ENCODE results near the gene DMBT1.

Gene DMBT1

DNA sequence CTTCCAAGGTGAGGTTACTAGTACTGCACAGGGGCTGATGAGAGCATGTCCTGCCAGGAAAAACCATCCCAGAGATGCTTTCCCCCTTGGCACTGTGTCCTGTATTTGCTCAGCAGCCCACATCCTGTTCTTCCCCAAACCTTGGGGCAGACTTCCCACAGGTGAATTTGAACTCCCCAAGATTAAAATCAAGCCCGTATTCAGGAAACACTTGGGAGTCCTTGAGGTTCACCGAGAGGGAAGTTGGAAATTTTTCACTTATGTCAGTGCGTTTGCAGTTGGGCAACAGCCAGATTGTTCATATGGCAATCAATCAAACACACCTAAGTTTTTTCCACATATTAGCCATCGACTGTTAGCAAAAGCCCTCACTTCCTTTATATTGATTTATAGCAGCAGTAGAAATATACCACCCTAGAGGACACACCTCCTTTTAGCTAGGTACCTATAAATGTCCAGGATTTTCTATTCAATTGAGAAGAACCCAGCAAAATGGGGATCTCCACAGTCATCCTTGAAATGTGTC is at the start of gene DMBT1:
Gene DMBT1 (plus strand): TSS at position 476 of the 526 bp plus-strand sequence. CDS start 17 bp downstream, at position 493.
- H3K4me3 ChIP-seq (ENCODE audit: low read length): no peak within 1 kb of the TSS
- TF ChIP-seq, protein P1, sequence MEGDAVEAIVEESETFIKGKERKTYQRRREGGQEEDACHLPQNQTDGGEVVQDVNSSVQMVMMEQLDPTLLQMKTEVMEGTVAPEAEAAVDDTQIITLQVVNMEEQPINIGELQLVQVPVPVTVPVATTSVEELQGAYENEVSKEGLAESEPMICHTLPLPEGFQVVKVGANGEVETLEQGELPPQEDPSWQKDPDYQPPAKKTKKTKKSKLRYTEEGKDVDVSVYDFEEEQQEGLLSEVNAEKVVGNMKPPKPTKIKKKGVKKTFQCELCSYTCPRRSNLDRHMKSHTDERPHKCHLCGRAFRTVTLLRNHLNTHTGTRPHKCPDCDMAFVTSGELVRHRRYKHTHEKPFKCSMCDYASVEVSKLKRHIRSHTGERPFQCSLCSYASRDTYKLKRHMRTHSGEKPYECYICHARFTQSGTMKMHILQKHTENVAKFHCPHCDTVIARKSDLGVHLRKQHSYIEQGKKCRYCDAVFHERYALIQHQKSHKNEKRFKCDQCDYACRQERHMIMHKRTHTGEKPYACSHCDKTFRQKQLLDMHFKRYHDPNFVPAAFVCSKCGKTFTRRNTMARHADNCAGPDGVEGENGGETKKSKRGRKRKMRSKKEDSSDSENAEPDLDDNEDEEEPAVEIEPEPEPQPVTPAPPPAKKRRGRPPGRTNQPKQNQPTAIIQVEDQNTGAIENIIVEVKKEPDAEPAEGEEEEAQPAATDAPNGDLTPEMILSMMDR (conservative IDR thresholded peaks at IDR 0.05; ENCODE audit: low read length): no peak
- no peak for DNase-seq (ENCODE audit: low read depth)

DNA sequence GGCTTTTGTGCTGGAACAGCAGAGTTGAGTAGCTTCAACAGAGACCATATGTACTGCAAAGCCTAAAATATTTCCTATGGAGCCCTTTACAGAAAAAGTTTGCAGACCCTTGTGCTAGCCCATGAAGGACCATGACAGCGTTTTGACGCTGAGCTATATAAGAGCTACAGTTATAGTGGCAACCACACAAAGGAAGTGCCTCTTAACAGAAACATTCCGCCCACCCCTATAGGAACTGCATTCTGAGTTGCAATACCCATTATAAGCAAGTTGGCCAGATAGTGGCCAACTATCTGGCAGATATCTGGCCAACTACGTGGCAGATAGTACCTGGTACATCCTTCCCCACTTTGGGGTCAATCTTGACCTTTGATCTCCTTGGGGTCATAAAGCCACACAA is 47.5 kb upstream of the DMBT1 start:
- no peak overlapping the region for H3K4me3 ChIP-seq (ENCODE audit: low read length)
- TF ChIP-seq, protein P1 (conservative IDR thresholded peaks at IDR 0.05; ENCODE audit: low read length): no peak
- no peak for DNase-seq (ENCODE audit: low read depth)

DNA sequence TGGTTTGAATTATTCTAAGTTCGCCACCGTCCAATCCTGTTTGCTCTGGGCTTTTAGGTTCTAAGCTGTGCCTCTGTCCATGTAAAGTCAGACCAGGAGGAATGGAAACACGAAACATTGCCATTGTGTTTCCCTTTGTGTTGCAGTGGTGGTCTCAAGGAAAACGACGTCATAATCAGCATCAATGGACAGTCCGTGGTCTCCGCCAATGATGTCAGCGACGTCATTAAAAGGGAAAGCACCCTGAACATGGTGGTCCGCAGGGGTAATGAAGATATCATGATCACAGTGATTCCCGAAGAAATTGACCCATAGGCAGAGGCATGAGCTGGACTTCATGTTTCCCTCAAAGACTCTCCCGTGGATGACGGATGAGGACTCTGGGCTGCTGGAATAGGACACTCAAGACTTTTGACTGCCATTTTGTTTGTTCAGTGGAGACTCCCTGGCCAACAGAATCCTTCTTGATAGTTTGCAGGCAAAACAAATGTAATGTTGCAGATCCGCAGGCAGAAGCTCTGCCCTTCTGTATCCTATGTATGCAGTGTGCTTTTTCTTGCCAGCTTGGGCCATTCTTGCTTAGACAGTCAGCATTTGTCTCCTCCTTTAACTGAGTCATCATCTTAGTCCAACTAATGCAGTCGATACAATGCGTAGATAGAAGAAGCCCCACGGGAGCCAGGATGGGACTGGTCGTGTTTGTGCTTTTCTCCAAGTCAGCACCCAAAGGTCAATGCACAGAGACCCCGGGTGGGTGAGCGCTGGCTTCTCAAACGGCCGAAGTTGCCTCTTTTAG is 46.3 kb upstream of the DMBT1 start:
- H3K4me3 ChIP-seq (ENCODE audit: low read length): no peak overlapping the region
- DNase-seq (ENCODE audit: low read depth): no peak
- TF ChIP-seq, protein P1 (conservative IDR thresholded peaks at IDR 0.05; ENCODE audit: low read length): no peak

DNA sequence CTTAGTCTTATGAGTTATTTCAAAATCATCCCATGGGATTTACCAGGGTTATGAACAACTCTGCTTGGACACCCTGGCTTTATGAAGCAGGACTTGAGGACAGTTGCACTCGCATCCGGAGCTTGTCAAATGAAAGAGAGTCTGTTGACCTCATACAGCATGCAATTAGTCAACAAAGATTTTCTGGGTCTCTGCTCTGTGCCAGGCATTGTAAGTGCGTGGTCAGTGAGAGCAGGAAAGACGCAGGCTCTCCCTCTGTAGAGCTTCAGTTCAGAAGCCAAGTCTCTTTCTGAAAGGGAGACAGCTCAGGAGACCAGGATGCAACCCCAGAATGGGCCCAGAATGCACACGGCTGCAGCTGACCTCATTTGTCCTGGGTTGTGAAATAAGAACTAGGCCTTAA is 45.5 kb upstream of the DMBT1 start:
- DNase-seq (ENCODE audit: low read depth): no peak
- TF ChIP-seq, protein P1 (conservative IDR thresholded peaks at IDR 0.05; ENCODE audit: low read length): no peak
- no peak overlapping the region for H3K4me3 ChIP-seq (ENCODE audit: low read length)

DNA sequence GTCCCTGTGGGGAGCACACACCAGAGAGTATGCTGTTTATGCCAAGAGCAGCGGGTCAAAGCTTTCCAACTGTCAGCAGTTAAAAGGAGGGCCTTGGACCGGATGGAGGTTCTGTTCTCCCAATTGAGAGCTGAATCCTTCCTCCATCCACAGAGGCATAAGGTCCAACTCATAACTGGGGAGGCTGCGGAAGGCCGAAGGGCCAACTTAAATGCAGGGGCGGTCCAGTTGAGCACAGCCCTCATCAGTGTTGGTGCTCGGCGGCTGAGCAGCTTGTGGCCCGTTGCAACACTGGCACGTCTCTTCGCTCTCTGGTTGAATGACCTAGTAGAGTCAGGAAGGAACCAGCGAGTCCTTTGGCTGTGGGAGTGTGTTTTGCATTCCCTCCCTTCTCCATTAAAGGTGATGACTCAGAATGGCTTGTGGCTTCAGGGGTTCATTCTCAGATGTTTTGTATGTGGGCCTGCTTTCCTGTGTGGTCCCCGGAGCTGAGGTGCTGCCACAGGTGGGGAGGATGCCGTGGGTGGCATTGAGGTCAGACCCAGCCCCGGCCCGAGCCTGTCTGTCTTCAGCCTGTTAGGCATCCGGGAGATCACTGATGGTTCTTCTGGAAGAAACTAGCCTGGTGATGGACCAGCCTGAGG is 44.8 kb upstream of the DMBT1 start:
- no peak for DNase-seq (ENCODE audit: low read depth)
- no peak overlapping the region for H3K4me3 ChIP-seq (ENCODE audit: low read length)
- TF ChIP-seq, protein P1 (conservative IDR thresholded peaks at IDR 0.05; ENCODE audit: low read length): no peak

DNA sequence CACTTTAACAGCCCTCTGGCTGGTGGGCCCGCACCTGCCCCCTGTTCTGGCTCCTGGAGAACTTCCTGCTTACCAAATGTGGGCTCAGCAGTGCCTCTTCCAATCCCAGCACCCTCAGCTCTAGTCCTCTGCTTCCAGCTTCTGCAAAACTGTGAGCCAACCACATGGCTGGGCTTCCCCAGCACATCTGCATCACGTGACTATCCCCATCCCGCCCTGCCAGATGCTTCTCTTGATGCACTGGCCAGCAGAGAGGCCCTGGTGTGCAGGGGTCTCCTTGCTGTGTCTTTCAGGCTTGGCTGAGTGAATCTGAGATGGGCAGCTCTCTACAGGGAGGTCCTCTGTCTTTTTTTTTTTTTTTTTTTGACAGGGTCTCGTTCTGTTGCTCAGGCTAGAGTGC is 43.8 kb upstream of the DMBT1 start:
- DNase-seq (ENCODE audit: low read depth): no peak
- TF ChIP-seq, protein P1 (conservative IDR thresholded peaks at IDR 0.05; ENCODE audit: low read length): no peak
- H3K4me3 ChIP-seq (ENCODE audit: low read length): no peak overlapping the region

All from AG10803 (cell line).